ENCODE data around the gene SERPIND1. TPM values are rescaled to one million over a fixed set of nuclear protein-coding genes. Genes with fewer than 3 reads are reported as not detected.

The SERPIND1 gene
- polyA plus RNA-seq, 3 donors from 2014 or later: 0.43 TPM; not detected in 2

GRCh38 chr22:20741008-20741633, 32.8 kb upstream of the SERPIND1 start:
- Mint-ChIP-seq H3K4me3 (no peak overlapping the region), H3K36me3 (peaks cover 15 to 39% (median 21%) of the 10 kb centered on the region in 3 donors), H3K27me3 (ENCODE audit: low read depth in 3 of 3) (peaks cover 0 to 4% (median 2%) of the 10 kb centered on the region in 3 donors), H3K9me3 (no peaks in the 10 kb centered on the region), H3K27ac (peak overlapping the region in 3 of 6 donors; percentile 7 to 17 (median 8)), H3K4me1 (no peaks in the 10 kb centered on the region)
- DNase-seq: no peak

GRCh38 chr22:20741634-20742581, 32.0 kb upstream of the SERPIND1 start:
- no peak overlapping the region for H3K4me3 Mint-ChIP-seq
- no peaks in the 10 kb centered on the region for H3K4me1 Mint-ChIP-seq
- H3K9me3 Mint-ChIP-seq: no peaks in the 10 kb centered on the region
- peak overlapping the region in 1 of 6 donors; percentile 21 for H3K27ac Mint-ChIP-seq
- H3K27me3 Mint-ChIP-seq (ENCODE audit: low read depth in 3 of 3): peaks cover 0 to 4% (median 2%) of the 10 kb centered on the region in 3 donors
- H3K36me3 Mint-ChIP-seq: peaks cover 15 to 46% (median 26%) of the 10 kb centered on the region in 3 donors
- DNase-seq: peak; percentile 12 to 27 (median 16)

- Mint-ChIP-seq H3K4me1 (no peaks in the 10 kb centered on the region), H3K9me3 (no peaks in the 10 kb centered on the region), H3K27me3 (ENCODE audit: low read depth in 3 of 3) (peaks cover 0 to 4% (median 2%) of the 10 kb centered on the region in 3 donors), H3K36me3 (peaks cover 15 to 50% (median 26%) of the 10 kb centered on the region in 3 donors), H3K27ac (no peak overlapping the region), H3K4me3 (no peak overlapping the region)
- no peak for DNase-seq
Measured at GRCh38 chr22:20742764-20743163, 31.1 kb upstream of the SERPIND1 start.

GRCh38 chr22:20744456-20744855, 29.5 kb upstream of the SERPIND1 start:
- Mint-ChIP-seq H3K4me3 (no peak overlapping the region), H3K4me1 (no peaks in the 10 kb centered on the region), H3K9me3 (no peaks in the 10 kb centered on the region), H3K36me3 (peaks cover 9 to 50% (median 26%) of the 10 kb centered on the region in 3 donors), H3K27ac (no peak overlapping the region), H3K27me3 (ENCODE audit: low read depth in 3 of 3) (peaks cover 0 to 8% (median 2%) of the 10 kb centered on the region in 3 donors)
- DNase-seq: no peak

- peaks cover 8 to 50% (median 24%) of the 10 kb centered on the region in 3 donors for H3K36me3 Mint-ChIP-seq
- no peak overlapping the region for H3K4me3 Mint-ChIP-seq
- H3K27ac Mint-ChIP-seq: peak overlapping the region in 1 of 6 donors; percentile 21
- peaks cover 0 to 8% (median 2%) of the 10 kb centered on the region in 3 donors for H3K27me3 Mint-ChIP-seq (ENCODE audit: low read depth in 3 of 3)
- peaks cover 2 to 5% of the 10 kb centered on the region in 2 donors for H3K4me1 Mint-ChIP-seq
- DNase-seq: no peak
- no peaks in the 10 kb centered on the region for H3K9me3 Mint-ChIP-seq
Measured at GRCh38 chr22:20745119-20745518, 28.8 kb upstream of the SERPIND1 start.

GRCh38 chr22:20746431-20747189, 27.3 kb upstream of the SERPIND1 start:
- Mint-ChIP-seq H3K9me3 (no peaks in the 10 kb centered on the region), H3K27ac (no peak overlapping the region), H3K4me1 (peaks cover 13 to 17% of the 10 kb centered on the region in 2 donors), H3K36me3 (peaks cover 0 to 45% (median 14%) of the 10 kb centered on the region in 3 donors), H3K27me3 (ENCODE audit: low read depth in 3 of 3) (peaks cover 0 to 9% (median 2%) of the 10 kb centered on the region in 3 donors), H3K4me3 (no peak overlapping the region)
- no peak for DNase-seq

GRCh38 chr22:20747223-20747622, 26.7 kb upstream of the SERPIND1 start:
- Mint-ChIP-seq H3K27me3 (ENCODE audit: low read depth in 3 of 3) (peaks cover 0 to 9% (median 0%) of the 10 kb centered on the region in 3 donors), H3K27ac (no peak overlapping the region), H3K4me3 (no peak overlapping the region), H3K36me3 (peaks cover 0 to 40% (median 8%) of the 10 kb centered on the region in 3 donors), H3K9me3 (no peaks in the 10 kb centered on the region), H3K4me1 (peaks cover 13 to 17% of the 10 kb centered on the region in 2 donors)
- DNase-seq: no peak

- H3K27me3 Mint-ChIP-seq (ENCODE audit: low read depth in 3 of 3): peaks cover 0 to 9% (median 0%) of the 10 kb centered on the region in 3 donors
- no peak overlapping the region for H3K4me3 Mint-ChIP-seq
- peaks cover 5 to 41% (median 5%) of the 10 kb centered on the region in 3 donors for H3K36me3 Mint-ChIP-seq
- peaks cover 13 to 17% of the 10 kb centered on the region in 2 donors for H3K4me1 Mint-ChIP-seq
- no peak for DNase-seq
- no peak overlapping the region for H3K27ac Mint-ChIP-seq
- H3K9me3 Mint-ChIP-seq: no peaks in the 10 kb centered on the region
Measured at GRCh38 chr22:20748082-20748481, 25.8 kb upstream of the SERPIND1 start.

- Mint-ChIP-seq H3K4me1 (peaks cover 13 to 17% of the 10 kb centered on the region in 2 donors), H3K4me3 (no peak overlapping the region), H3K36me3 (peaks cover 5 to 41% (median 9%) of the 10 kb centered on the region in 3 donors), H3K27ac (peak overlapping the region in 3 of 6 donors; percentile 5 to 62 (median 45)), H3K9me3 (no peaks in the 10 kb centered on the region), H3K27me3 (ENCODE audit: low read depth in 3 of 3) (peaks cover 0 to 10% (median 0%) of the 10 kb centered on the region in 3 donors)
- no peak for DNase-seq
Measured at GRCh38 chr22:20748731-20749428, 25.0 kb upstream of the SERPIND1 start.

- Mint-ChIP-seq H3K27ac (peak overlapping the region in 3 of 6 donors; percentile 45 to 62 (median 53)), H3K4me3 (no peak overlapping the region), H3K9me3 (no peaks in the 10 kb centered on the region), H3K27me3 (ENCODE audit: low read depth in 3 of 3) (peaks cover 0 to 10% (median 0%) of the 10 kb centered on the region in 3 donors), H3K4me1 (peaks cover 13 to 17% of the 10 kb centered on the region in 2 donors), H3K36me3 (peaks cover 5 to 44% (median 14%) of the 10 kb centered on the region in 3 donors)
- no peak for DNase-seq
Measured at GRCh38 chr22:20749453-20749852, 24.5 kb upstream of the SERPIND1 start.

GRCh38 chr22:20750461-20751184, 23.3 kb upstream of the SERPIND1 start:
- DNase-seq: peak in 2 of 3 donors; percentile 10 to 22
- Mint-ChIP-seq H3K9me3 (no peaks in the 10 kb centered on the region), H3K36me3 (peaks cover 5 to 39% (median 14%) of the 10 kb centered on the region in 3 donors), H3K27me3 (ENCODE audit: low read depth in 3 of 3) (peaks cover 0 to 7% (median 3%) of the 10 kb centered on the region in 3 donors), H3K4me3 (no peak overlapping the region), H3K27ac (peak overlapping the region in 4 of 6 donors; percentile 30 to 74 (median 42)), H3K4me1 (peaks cover 13 to 17% of the 10 kb centered on the region in 2 donors)

GRCh38 chr22:20751185-20751851, 22.6 kb upstream of the SERPIND1 start:
- DNase-seq: no peak
- Mint-ChIP-seq H3K9me3 (no peaks in the 10 kb centered on the region), H3K36me3 (peaks cover 5 to 38% (median 14%) of the 10 kb centered on the region in 3 donors), H3K27ac (no peak overlapping the region), H3K4me3 (no peak overlapping the region), H3K27me3 (ENCODE audit: low read depth in 3 of 3) (peaks cover 0 to 7% (median 3%) of the 10 kb centered on the region in 3 donors), H3K4me1 (peaks cover 13 to 17% of the 10 kb centered on the region in 2 donors)

All from immature natural killer cell (primary cell).